ENCODE data around the gene C19orf38.
"Not testable (repeated sequence)": the region's sequence is repeated elsewhere in the genome, so short reads cannot be mapped to it uniquely, and the experiment has no call there.

Gene C19orf38

GRCh38 chr19:10864538-10864899 lies 16.3 kb downstream of the C19orf38 start:
- peak; percentile 84 to 92 (median 88) for TF ChIP-seq CTCF (IDR thresholded peaks at IDR 0.05; ENCODE audit: unreplicated experiment in 3 of 3)
- no peak overlapping the region for H3K4me3 Mint-ChIP-seq
- H3K9me3 Mint-ChIP-seq = no peaks in the 10 kb centered on the region
- H3K4me1 Mint-ChIP-seq = peaks cover 13% of the 10 kb centered on the region
- peak overlapping the region; percentile 16 to 66 (median 31) for H3K27ac Mint-ChIP-seq
- H3K36me3 Mint-ChIP-seq (ENCODE audit: low read depth) = no peaks in the 10 kb centered on the region
- H3K27me3 Mint-ChIP-seq (ENCODE audit: low read depth) = no peaks in the 10 kb centered on the region

GRCh38 chr19:10866495-10866894 lies 18.3 kb downstream of the C19orf38 start:
- Mint-ChIP-seq H3K36me3 (ENCODE audit: low read depth) (no peaks in the 10 kb centered on the region), H3K27me3 (ENCODE audit: low read depth) (no peaks in the 10 kb centered on the region)
- TF ChIP-seq CTCF (IDR thresholded peaks at IDR 0.05; ENCODE audit: unreplicated experiment in 3 of 3) = no peak

GRCh38 chr19:10868872-10869547 lies 20.8 kb downstream of the C19orf38 start:
- H3K4me3 Mint-ChIP-seq = peak overlapping the region; percentile 61 to 92 (median 64)
- TF ChIP-seq CTCF (IDR thresholded peaks at IDR 0.05; ENCODE audit: unreplicated experiment in 3 of 3) = no peak
- no peaks in the 10 kb centered on the region for H3K27me3 Mint-ChIP-seq (ENCODE audit: low read depth)
- H3K36me3 Mint-ChIP-seq (ENCODE audit: low read depth) = no peaks in the 10 kb centered on the region
- no peaks in the 10 kb centered on the region for H3K9me3 Mint-ChIP-seq
- peaks cover 14% of the 10 kb centered on the region for H3K4me1 Mint-ChIP-seq
- peak overlapping the region; percentile 80 to 92 (median 90) for H3K27ac Mint-ChIP-seq

More at GRCh38 chr19:10866495-10866894, 18.3 kb downstream of the C19orf38 start:
- no peak overlapping the region for H3K27ac Mint-ChIP-seq
- H3K4me3 Mint-ChIP-seq = no peak overlapping the region
- peaks cover 13% of the 10 kb centered on the region for H3K4me1 Mint-ChIP-seq
- no peaks in the 10 kb centered on the region for H3K9me3 Mint-ChIP-seq

- H3K36me3 Mint-ChIP-seq (ENCODE audit: low read depth) = not testable (repeated sequence)
Observed at GRCh38 chr19:10869872-10870311, 21.7 kb downstream of the C19orf38 start.

GRCh38 chr19:10870501-10870954 lies 22.3 kb downstream of the C19orf38 start:
- Mint-ChIP-seq H3K27me3 (ENCODE audit: low read depth) (no peaks in the 10 kb centered on the region), H3K4me3 (peak overlapping the region; percentile 81 to 92 (median 84)), H3K4me1 (peaks cover 9% of the 10 kb centered on the region), H3K27ac (peak overlapping the region; percentile 90 to 98 (median 96)), H3K36me3 (ENCODE audit: low read depth) (no peaks in the 10 kb centered on the region), H3K9me3 (no peaks in the 10 kb centered on the region)
- TF ChIP-seq CTCF (IDR thresholded peaks at IDR 0.05; ENCODE audit: unreplicated experiment in 3 of 3) = no peak

More at GRCh38 chr19:10869872-10870311, 21.7 kb downstream of the C19orf38 start:
- peak overlapping the region; percentile 74 to 92 (median 81) for H3K4me3 Mint-ChIP-seq
- H3K27me3 Mint-ChIP-seq (ENCODE audit: low read depth); H3K4me1 Mint-ChIP-seq; H3K9me3 Mint-ChIP-seq: not testable (repeated sequence)
- peak overlapping the region; percentile 87 to 98 (median 90) for H3K27ac Mint-ChIP-seq

GRCh38 chr19:10870955-10871603 lies 22.9 kb downstream of the C19orf38 start, which contains the start of gene CARM1:
Gene CARM1 (plus strand): TSS chr19:10871553. CDS start chr19:10871703, 150 bp downstream.
- H3K36me3 Mint-ChIP-seq (ENCODE audit: low read depth) = no peaks in the 10 kb centered on the region
- H3K4me1 Mint-ChIP-seq = peaks cover 9% of the 10 kb centered on the region
- peak; percentile 57 to 63 (median 58) for TF ChIP-seq CTCF (IDR thresholded peaks at IDR 0.05; ENCODE audit: unreplicated experiment in 3 of 3)
- H3K9me3 Mint-ChIP-seq = no peaks in the 10 kb centered on the region
- no peaks in the 10 kb centered on the region for H3K27me3 Mint-ChIP-seq (ENCODE audit: low read depth)
- H3K4me3 Mint-ChIP-seq = peak within 1 kb of the TSS; percentile 92 to 95 (median 92)
- H3K27ac Mint-ChIP-seq = peak within 1 kb of the TSS; percentile 90 to 98 (median 96)

Measured in nephron (organoid).